Muscle layer of colon (tissue), 2 donors: ENCODE data around the gene APBB1IP.

ENCODE experiments used
- H3K27ac ChIP-seq: one replicate; pipeline ENCODE4 v1.7.0; 2013; ENCODE audit warnings: low read depth, mild to moderate bottlenecking, low read length, moderate library complexity
- H3K27me3 ChIP-seq, 2 donors: one replicate each; pipeline ENCODE4 v1.7.0; 2013; ENCODE audit warnings: low read length in 2 of 2, mild to moderate bottlenecking in 2 of 2; ENCODE audit not compliant: insufficient read depth in 2 of 2, control insufficient read depth in 1 of 2
- H3K36me3 ChIP-seq: one replicate; pipeline ENCODE4 v1.7.0; 2013; ENCODE audit warnings: mild to moderate bottlenecking, low read length; ENCODE audit not compliant: insufficient read depth
- H3K4me1 ChIP-seq: one replicate; pipeline ENCODE4 v1.7.0; 2013; ENCODE audit warnings: mild to moderate bottlenecking, low read length; ENCODE audit not compliant: insufficient read depth
- H3K4me3 ChIP-seq, 2 donors: one replicate each; pipeline ENCODE4 v1.7.0; 2013; ENCODE audit warnings: low read length in 2 of 2, low read depth in 1 of 2, mild to moderate bottlenecking in 1 of 2, moderate library complexity in 1 of 2
- H3K9ac ChIP-seq: one replicate; pipeline ENCODE4 v1.7.0; 2013; ENCODE audit warnings: low read length
- H3K9me3 ChIP-seq: one replicate; pipeline ENCODE4 v1.7.0; 2013; ENCODE audit warnings: mild to moderate bottlenecking, low read length
- donor health status: abdominal sarcoma.
- donor health status: Adenocarcinoma of cecum.

Gene APBB1IP

GRCh38 chr10:26517141-26517867 lies 79.2 kb downstream of the APBB1IP start:
- Histone ChIP-seq H3K9ac (no peak overlapping the region), H3K4me1 (no peaks in the 10 kb centered on the region), H3K27ac (no peak overlapping the region), H3K4me3 (no peak overlapping the region), H3K9me3 (peaks cover 4% of the 10 kb centered on the region), H3K27me3 (no peaks in the 10 kb centered on the region), H3K36me3 (no peaks in the 10 kb centered on the region)

- Histone ChIP-seq H3K9ac (no peak overlapping the region), H3K27me3 (no peaks in the 10 kb centered on the region), H3K27ac (no peak overlapping the region), H3K9me3 (no peaks in the 10 kb centered on the region), H3K36me3 (no peaks in the 10 kb centered on the region), H3K4me3 (no peak overlapping the region), H3K4me1 (no peaks in the 10 kb centered on the region)
These were observed 81.7 kb downstream of the APBB1IP start for GRCh38 chr10:26519803-26520202.

GRCh38 chr10:26520575-26520974 lies 82.4 kb downstream of the APBB1IP start:
- Histone ChIP-seq H3K9me3 (no peaks in the 10 kb centered on the region), H3K4me3 (no peak overlapping the region), H3K36me3 (no peaks in the 10 kb centered on the region), H3K27me3 (no peaks in the 10 kb centered on the region), H3K4me1 (no peaks in the 10 kb centered on the region), H3K27ac (no peak overlapping the region), H3K9ac (no peak overlapping the region)

GRCh38 chr10:26524161-26524896 lies 86.2 kb downstream of the APBB1IP start:
- no peaks in the 10 kb centered on the region for H3K27me3 ChIP-seq
- H3K27ac ChIP-seq = no peak overlapping the region
- no peaks in the 10 kb centered on the region for H3K4me1 ChIP-seq
- no peak overlapping the region for H3K9ac ChIP-seq
- H3K36me3 ChIP-seq = no peaks in the 10 kb centered on the region
- no peaks in the 10 kb centered on the region for H3K9me3 ChIP-seq
- H3K4me3 ChIP-seq = no peak overlapping the region

GRCh38 chr10:26525586-26525985 lies 87.4 kb downstream of the APBB1IP start:
- H3K27me3 ChIP-seq = no peaks in the 10 kb centered on the region
- H3K36me3 ChIP-seq = no peaks in the 10 kb centered on the region
- no peak overlapping the region for H3K9ac ChIP-seq
- no peak overlapping the region for H3K27ac ChIP-seq
- no peak overlapping the region for H3K4me3 ChIP-seq
- no peaks in the 10 kb centered on the region for H3K9me3 ChIP-seq
- no peaks in the 10 kb centered on the region for H3K4me1 ChIP-seq

- H3K27me3 ChIP-seq = no peaks in the 10 kb centered on the region
- H3K36me3 ChIP-seq = no peaks in the 10 kb centered on the region
- H3K4me3 ChIP-seq = no peak overlapping the region
- H3K9ac ChIP-seq = no peak overlapping the region
- H3K9me3 ChIP-seq = no peaks in the 10 kb centered on the region
- no peak overlapping the region for H3K27ac ChIP-seq
- no peaks in the 10 kb centered on the region for H3K4me1 ChIP-seq
These were observed 88.9 kb downstream of the APBB1IP start for GRCh38 chr10:26527018-26527417.

GRCh38 chr10:26528048-26528447 lies 89.9 kb downstream of the APBB1IP start:
- Histone ChIP-seq H3K27me3 (no peaks in the 10 kb centered on the region), H3K9ac (no peak overlapping the region), H3K27ac (no peak overlapping the region), H3K9me3 (no peaks in the 10 kb centered on the region), H3K4me3 (no peak overlapping the region), H3K4me1 (no peaks in the 10 kb centered on the region), H3K36me3 (no peaks in the 10 kb centered on the region)

- H3K27ac ChIP-seq = no peak overlapping the region
- H3K4me3 ChIP-seq = no peak overlapping the region
- H3K9ac ChIP-seq = no peak overlapping the region
- H3K27me3 ChIP-seq = no peaks in the 10 kb centered on the region
- H3K9me3 ChIP-seq = no peaks in the 10 kb centered on the region
- no peaks in the 10 kb centered on the region for H3K4me1 ChIP-seq
- no peaks in the 10 kb centered on the region for H3K36me3 ChIP-seq
These were observed 90.7 kb downstream of the APBB1IP start for GRCh38 chr10:26528715-26529393.

- Histone ChIP-seq H3K36me3 (no peaks in the 10 kb centered on the region), H3K4me3 (no peak overlapping the region), H3K4me1 (no peaks in the 10 kb centered on the region), H3K9ac (no peak overlapping the region), H3K27ac (no peak overlapping the region), H3K27me3 (no peaks in the 10 kb centered on the region), H3K9me3 (no peaks in the 10 kb centered on the region)
These were observed 96.2 kb downstream of the APBB1IP start for GRCh38 chr10:26534384-26534783.

- Histone ChIP-seq H3K4me1 (no peaks in the 10 kb centered on the region), H3K27ac (no peak overlapping the region), H3K9ac (no peak overlapping the region), H3K4me3 (no peak overlapping the region), H3K27me3 (no peaks in the 10 kb centered on the region), H3K36me3 (no peaks in the 10 kb centered on the region), H3K9me3 (no peaks in the 10 kb centered on the region)
These were observed 102.5 kb downstream of the APBB1IP start for GRCh38 chr10:26540601-26541000.

GRCh38 chr10:26543567-26544306 lies 105.6 kb downstream of the APBB1IP start:
- no peak overlapping the region for H3K4me3 ChIP-seq
- H3K27ac ChIP-seq = no peak overlapping the region
- no peaks in the 10 kb centered on the region for H3K4me1 ChIP-seq
- no peaks in the 10 kb centered on the region for H3K27me3 ChIP-seq
- H3K9ac ChIP-seq = no peak overlapping the region
- H3K9me3 ChIP-seq = no peaks in the 10 kb centered on the region
- H3K36me3 ChIP-seq = no peaks in the 10 kb centered on the region
